ENCODE data around the gene REXO2. TPM values are rescaled to one million over a fixed set of nuclear protein-coding genes. Genes with fewer than 3 reads are reported as not detected.

Gene REXO2
- total and polyA plus RNA-seq, 2 of the 13 experiments (the other 11 are each of a cell fraction or from before 2014, with no cell fraction given), result 95.6 to 104 TPM

DNA sequence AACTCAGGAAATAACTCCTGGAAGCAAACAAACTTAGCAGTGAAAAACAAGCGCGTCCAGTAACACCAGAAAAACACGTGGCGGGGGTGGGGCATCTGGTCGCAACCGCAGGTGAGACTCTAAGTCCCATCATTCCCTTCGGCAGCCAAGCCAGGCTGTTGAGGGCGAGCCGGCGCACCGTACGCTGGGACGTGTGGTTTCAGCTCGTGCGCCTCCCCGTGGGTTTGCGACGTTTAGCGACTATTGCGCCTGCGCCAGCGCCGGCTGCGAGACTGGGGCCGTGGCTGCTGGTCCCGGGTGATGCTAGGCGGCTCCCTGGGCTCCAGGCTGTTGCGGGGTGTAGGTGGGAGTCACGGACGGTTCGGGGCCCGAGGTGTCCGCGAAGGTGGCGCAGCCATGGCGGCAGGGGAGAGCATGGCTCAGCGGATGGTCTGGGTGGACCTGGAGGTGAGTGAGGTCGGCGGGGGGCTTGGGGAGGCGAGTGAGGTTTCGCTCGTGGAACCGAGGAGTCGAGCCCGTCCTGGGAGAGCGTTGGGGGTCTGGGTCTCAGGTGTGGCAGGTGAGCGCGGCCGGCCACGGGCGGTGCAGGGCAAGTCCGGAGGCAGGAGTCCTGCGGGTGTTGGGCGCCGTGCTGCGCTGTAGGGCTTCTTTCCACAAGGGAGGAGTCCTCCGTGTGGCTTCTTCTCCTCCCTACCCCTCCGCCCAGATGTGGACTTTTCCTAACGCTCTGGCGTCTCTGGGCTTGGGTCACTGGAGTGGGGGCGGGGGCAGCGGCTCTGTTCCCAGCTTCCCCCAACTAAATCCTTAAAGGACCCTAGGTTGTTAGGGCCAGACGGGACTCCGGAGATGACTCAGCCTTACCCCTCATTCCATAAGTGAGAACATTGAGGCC is at the start of gene REXO2 (continued):
- TF ChIP-seq, protein P1, sequence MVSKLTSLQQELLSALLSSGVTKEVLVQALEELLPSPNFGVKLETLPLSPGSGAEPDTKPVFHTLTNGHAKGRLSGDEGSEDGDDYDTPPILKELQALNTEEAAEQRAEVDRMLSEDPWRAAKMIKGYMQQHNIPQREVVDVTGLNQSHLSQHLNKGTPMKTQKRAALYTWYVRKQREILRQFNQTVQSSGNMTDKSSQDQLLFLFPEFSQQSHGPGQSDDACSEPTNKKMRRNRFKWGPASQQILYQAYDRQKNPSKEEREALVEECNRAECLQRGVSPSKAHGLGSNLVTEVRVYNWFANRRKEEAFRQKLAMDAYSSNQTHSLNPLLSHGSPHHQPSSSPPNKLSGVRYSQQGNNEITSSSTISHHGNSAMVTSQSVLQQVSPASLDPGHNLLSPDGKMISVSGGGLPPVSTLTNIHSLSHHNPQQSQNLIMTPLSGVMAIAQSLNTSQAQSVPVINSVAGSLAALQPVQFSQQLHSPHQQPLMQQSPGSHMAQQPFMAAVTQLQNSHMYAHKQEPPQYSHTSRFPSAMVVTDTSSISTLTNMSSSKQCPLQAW (CRISPR knock-in tag; IDR thresholded peaks at IDR 0.05), result peak; percentile 65
- TF ChIP-seq REL (CRISPR knock-in tag; conservative IDR thresholded peaks at IDR 0.05) (no peak), ZBTB21 (CRISPR knock-in tag; IDR thresholded peaks at IDR 0.05) (no peak), ATF5 (CRISPR knock-in tag; IDR thresholded peaks at IDR 0.05; ENCODE audit: low read depth) (no peak), ZNF556 (CRISPR knock-in tag; IDR thresholded peaks at IDR 0.05; ENCODE audit: borderline replicate concordance) (0 out of 2 replicates have a peak, but pooled peaks have one; percentile 70), ZNF749 (CRISPR knock-in tag; IDR thresholded peaks at IDR 0.05; ENCODE audit: borderline replicate concordance) (no peak; the same call in 1 of the 2 replicates), ZNF354B (CRISPR knock-in tag; IDR thresholded peaks at IDR 0.05) (no peak), SNRNP70 (IDR thresholded peaks at IDR 0.05; ENCODE audit: low read depth, low read length) (no peak), MED1 (CRISPR knock-in tag; IDR thresholded peaks at IDR 0.05) (no peak; the same call in 1 of the 2 replicates), ZXDC (CRISPR knock-in tag; IDR thresholded peaks at IDR 0.05) (no peak), JUNB (CRISPR knock-in tag; IDR thresholded peaks at IDR 0.05; ENCODE audit: borderline replicate concordance) (no peak), TP53 (CRISPR knock-in tag; conservative IDR thresholded peaks at IDR 0.05) (no peak), SNAPC4 (CRISPR knock-in tag; IDR thresholded peaks at IDR 0.05) (peak; percentile 84; the same call in 1 of the 2 replicates), ZFP91 (CRISPR knock-in tag; IDR thresholded peaks at IDR 0.05; ENCODE audit: borderline replicate concordance) (peak; percentile 94)

Measured in HepG2 (cell line).